Measurements from ENCODE around the gene MAEA. TPM values are rescaled to one million over a fixed set of nuclear protein-coding genes. Genes with fewer than 3 reads are reported as not detected.

The MAEA gene
- total and polyA plus RNA-seq, 9 of the 15 experiments (the other 6 are each of a cell fraction or from before 2014, with no cell fraction given), result 2.1 to 86.5 (median 45.0) TPM

GRCh38 chr4:1285151-1285789 is 4.4 kb upstream of the MAEA start:
- peaks cover 9 to 17% of the 10 kb centered on the region in 2 experiments; a peak in 4 of 5 replicates for H3K27me3 ChIP-seq (ENCODE audit: control insufficient read depth in 2 of 2, insufficient read depth in 2 of 2, low read length in 2 of 2)
- H3K9ac ChIP-seq (ENCODE audit: insufficient read depth in 1 of 2, low read depth in 2 of 2, low read length in 2 of 2), result no peak overlapping the region
- ChIA-PET POLR2A (no interaction called here), CTCF (ENCODE audit: low intra/inter-chr PET ratio) (no interaction called here)
- no peak overlapping the region for H3K4me3 ChIP-seq
- ATAC-seq (no peak), DNase-seq (ENCODE audit: extremely low read depth in 1 of 4, low spot score in 3 of 4) (no peak), FAIRE-seq (no peak)
- BruUV-seq (replicated peaks), result no TSS peak
- no peaks in the 10 kb centered on the region; the same call in 2 of the 3 replicates for H3K36me3 ChIP-seq (ENCODE audit: control insufficient read depth, insufficient read depth, low read length)
- TF ChIP-seq KAT7 (CRISPR knock-in tag; IDR thresholded peaks at IDR 0.05; ENCODE audit: borderline replicate concordance) (no peak), ZNF197 (CRISPR knock-in tag; IDR thresholded peaks at IDR 0.05; ENCODE audit: low read depth) (no peak), MCM2 (IDR thresholded peaks at IDR 0.05; ENCODE audit: low read depth) (no peak), POLR2A (conservative IDR thresholded peaks at IDR 0.05) (no peak), ATF6 (CRISPR knock-in tag; IDR thresholded peaks at IDR 0.05) (no peak)
- H3K4me1 ChIP-seq (replicated peaks in 1 of 2; ENCODE audit: control insufficient read depth in 2 of 2, insufficient read depth in 2 of 2, low read length in 2 of 2), result peaks cover 0 to 18% of the 10 kb centered on the region in 2 experiments; a peak in 2 of 5 replicates
- 0 out of 2 replicates have a peak, but pooled peaks cover 2% of the 10 kb centered on the region for H3K9me3 ChIP-seq (replicated peaks; ENCODE audit: control insufficient read depth, insufficient read depth, low read depth, low read length)
- intact Hi-C loops (cut with micrococcal nuclease) (no loop called here), in situ Hi-C loops (cut with MboI) (no loop called here)
- WGBS (ENCODE audit: insufficient coverage, low coverage, missing lambda C conversion rate), result 28% methylated on average over 11 of the region's 11 CpGs
- H3K4me2 ChIP-seq (ENCODE audit: insufficient read depth, low read length), result no peak overlapping the region
- no peak overlapping the region for H3K27ac ChIP-seq (ENCODE audit: extremely low read depth, low read depth, low read length)
- H3K79me2 ChIP-seq (ENCODE audit: control insufficient read depth, insufficient read depth, low read length), result peaks cover 10% of the 10 kb centered on the region
- H2AFZ ChIP-seq (ENCODE audit: low read depth, low read length), result no peak overlapping the region
- H3K9me1 ChIP-seq (ENCODE audit: control insufficient read depth, insufficient read depth, low read length), result no peaks in the 10 kb centered on the region
- H4K20me1 ChIP-seq (replicated peaks; ENCODE audit: control insufficient read depth, insufficient read depth, low read length), result peaks cover 1% of the 10 kb centered on the region; the same call in 1 of the 2 replicates
